ENCODE data around the gene NAXD. TPM values are rescaled to one million over a fixed set of nuclear protein-coding genes. Genes with fewer than 3 reads are reported as not detected.

Gene NAXD
- total RNA-seq, 1 experiment from 2014 or later: 15.1 TPM

GRCh38 chr13:110649551-110649950 lies 34.2 kb downstream of the NAXD start:
- H3K9me3 ChIP-seq (ENCODE audit: control insufficient read depth, insufficient read depth, low read depth, low read length): no peaks in the 10 kb centered on the region
- intact Hi-C loops (cut with micrococcal nuclease; ENCODE audit: unreplicated experiment) (no loop called here), in situ Hi-C loops (cut with HindIII; ENCODE audit: low pct_unique_long_range_greater_than_20kb, low sequenced_read_pairs) (no loop called here)
- BruUV-seq (replicated peaks): no TSS peak
- no peak for ATAC-seq
- no peaks in the 10 kb centered on the region for H3K27me3 ChIP-seq (ENCODE audit: control insufficient read depth, insufficient read depth, low read length)
- no peak for TF ChIP-seq POLR2AphosphoS5 (IDR thresholded peaks at IDR 0.05; ENCODE audit: low read depth, low read length)
- TF ChIP-seq, protein P1, sequence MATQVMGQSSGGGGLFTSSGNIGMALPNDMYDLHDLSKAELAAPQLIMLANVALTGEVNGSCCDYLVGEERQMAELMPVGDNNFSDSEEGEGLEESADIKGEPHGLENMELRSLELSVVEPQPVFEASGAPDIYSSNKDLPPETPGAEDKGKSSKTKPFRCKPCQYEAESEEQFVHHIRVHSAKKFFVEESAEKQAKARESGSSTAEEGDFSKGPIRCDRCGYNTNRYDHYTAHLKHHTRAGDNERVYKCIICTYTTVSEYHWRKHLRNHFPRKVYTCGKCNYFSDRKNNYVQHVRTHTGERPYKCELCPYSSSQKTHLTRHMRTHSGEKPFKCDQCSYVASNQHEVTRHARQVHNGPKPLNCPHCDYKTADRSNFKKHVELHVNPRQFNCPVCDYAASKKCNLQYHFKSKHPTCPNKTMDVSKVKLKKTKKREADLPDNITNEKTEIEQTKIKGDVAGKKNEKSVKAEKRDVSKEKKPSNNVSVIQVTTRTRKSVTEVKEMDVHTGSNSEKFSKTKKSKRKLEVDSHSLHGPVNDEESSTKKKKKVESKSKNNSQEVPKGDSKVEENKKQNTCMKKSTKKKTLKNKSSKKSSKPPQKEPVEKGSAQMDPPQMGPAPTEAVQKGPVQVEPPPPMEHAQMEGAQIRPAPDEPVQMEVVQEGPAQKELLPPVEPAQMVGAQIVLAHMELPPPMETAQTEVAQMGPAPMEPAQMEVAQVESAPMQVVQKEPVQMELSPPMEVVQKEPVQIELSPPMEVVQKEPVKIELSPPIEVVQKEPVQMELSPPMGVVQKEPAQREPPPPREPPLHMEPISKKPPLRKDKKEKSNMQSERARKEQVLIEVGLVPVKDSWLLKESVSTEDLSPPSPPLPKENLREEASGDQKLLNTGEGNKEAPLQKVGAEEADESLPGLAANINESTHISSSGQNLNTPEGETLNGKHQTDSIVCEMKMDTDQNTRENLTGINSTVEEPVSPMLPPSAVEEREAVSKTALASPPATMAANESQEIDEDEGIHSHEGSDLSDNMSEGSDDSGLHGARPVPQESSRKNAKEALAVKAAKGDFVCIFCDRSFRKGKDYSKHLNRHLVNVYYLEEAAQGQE (IDR thresholded peaks at IDR 0.05; ENCODE audit: insufficient read depth in 1 of 2, low read depth in 2 of 2, low read length in 1 of 2): no peak
- no peak for TF ChIP-seq TCF7L2 (IDR thresholded peaks at IDR 0.05; ENCODE audit: low read depth, low read length)
- TF ChIP-seq SIN3A (IDR thresholded peaks at IDR 0.05; ENCODE audit: borderline replicate concordance, insufficient read depth, low read depth, low read length): no peak
- TF ChIP-seq CTCF (IDR thresholded peaks at IDR 0.05): no peak
- H3K4me3 ChIP-seq (ENCODE audit: low read depth in 2 of 2, low read length in 2 of 2): no peak overlapping the region
- ChIA-PET POLR2A (no interaction called here), CTCF (no interaction called here)
- no peaks in the 10 kb centered on the region for H3K4me1 ChIP-seq (ENCODE audit: control insufficient read depth, insufficient read depth, low read length)
- DNase-seq (ENCODE audit: low read depth, low spot score): no peak
- H3K27ac ChIP-seq (ENCODE audit: low read length): no peak overlapping the region
- no peaks in the 10 kb centered on the region for H3K36me3 ChIP-seq (ENCODE audit: control insufficient read depth, insufficient read depth, low read length)

- no peak for ATAC-seq
- POLR2A ChIA-PET: no interaction called here
- in situ Hi-C loops (cut with HindIII; ENCODE audit: low pct_unique_long_range_greater_than_20kb, low sequenced_read_pairs): no loop called here
These were observed 35.1 kb downstream of the NAXD start for GRCh38 chr13:110650436-110650835.

More at GRCh38 chr13:110650436-110650835, 35.1 kb downstream of the NAXD start:
- Histone ChIP-seq H3K27me3 (ENCODE audit: control insufficient read depth, insufficient read depth, low read length) (no peaks in the 10 kb centered on the region), H3K4me3 (ENCODE audit: low read depth in 2 of 2, low read length in 2 of 2) (no peak overlapping the region), H3K36me3 (ENCODE audit: control insufficient read depth, insufficient read depth, low read length) (no peaks in the 10 kb centered on the region), H3K9me3 (ENCODE audit: control insufficient read depth, insufficient read depth, low read depth, low read length) (no peaks in the 10 kb centered on the region), H3K4me1 (ENCODE audit: control insufficient read depth, insufficient read depth, low read length) (no peaks in the 10 kb centered on the region), H3K27ac (ENCODE audit: low read length) (no peak overlapping the region)
- TF ChIP-seq SIN3A (IDR thresholded peaks at IDR 0.05; ENCODE audit: borderline replicate concordance, insufficient read depth, low read depth, low read length): no peak
- no peak for TF ChIP-seq POLR2AphosphoS5 (IDR thresholded peaks at IDR 0.05; ENCODE audit: low read depth, low read length)
- TF ChIP-seq, protein P1 (IDR thresholded peaks at IDR 0.05; ENCODE audit: insufficient read depth in 1 of 2, low read depth in 2 of 2, low read length in 1 of 2): no peak
- no peak for TF ChIP-seq TCF7L2 (IDR thresholded peaks at IDR 0.05; ENCODE audit: low read depth, low read length)
- no peak for TF ChIP-seq CTCF (IDR thresholded peaks at IDR 0.05)
- no peak for DNase-seq (ENCODE audit: low read depth, low spot score)
- BruUV-seq (replicated peaks): no TSS peak
- intact Hi-C loops (cut with micrococcal nuclease; ENCODE audit: unreplicated experiment): no loop called here
- CTCF ChIA-PET: no interaction called here

Measured in Panc1 (cell line).